HepG2 (cell line): ENCODE data around the gene DYDC2. TPM values are rescaled to one million over a fixed set of nuclear protein-coding genes. Genes with fewer than 3 reads are reported as not detected.

Source experiments
- ATF7-NPFF ChIP-seq: sonication (generic); formaldehyde crosslinking; IDR thresholded peaks from 2 replicates; pipeline ENCODE4 v1.8.1; 2023; ENCODE audit warnings: mild to moderate bottlenecking, low read depth, missing genetic modification reagents, moderate library complexity
- CREB1 ChIP-seq, 2 experiments: fragments of 450-650 bp in 1 of 2; IDR thresholded peaks; 2 replicates each; pipeline ENCODE4 v1.6.1; 2016 to 2017; ENCODE audit warnings: control low read depth in 1 of 2, mild to moderate bottlenecking in 1 of 2, missing compliant biosample characterization in 1 of 2, missing genetic modification characterization in 1 of 2
- MTA1 ChIP-seq: sonication (generic); formaldehyde crosslinking; IDR thresholded peaks from 2 replicates; pipeline ENCODE4 v1.4.0; 2020; ENCODE audit warnings: missing genetic modification reagents, mild to moderate bottlenecking, borderline replicate concordance
- NR1H2 ChIP-seq: sonication (generic); formaldehyde crosslinking; IDR thresholded peaks from 2 replicates; pipeline ENCODE4 v1.8.1; 2022; ENCODE audit warnings: low read depth, missing genetic modification reagents, borderline replicate concordance
- REL ChIP-seq: sonication (generic); formaldehyde crosslinking; conservative IDR thresholded peaks from 2 replicates; pipeline ENCODE4 v1.8.0; 2022; ENCODE audit warnings: mild to moderate bottlenecking, missing genetic modification reagents, moderate library complexity
- RXRB ChIP-seq: IDR thresholded peaks from 2 replicates; pipeline ENCODE4 v1.6.1; 2016; ENCODE audit warnings: borderline replicate concordance, missing genetic modification reagents, missing compliant biosample characterization
- SP2 ChIP-seq: sonication (generic); formaldehyde crosslinking; IDR thresholded peaks from 2 replicates; pipeline ENCODE4 v1.5.1; 2020; ENCODE audit warnings: mild to moderate bottlenecking, missing genetic modification reagents
- SP4 ChIP-seq: sonication (generic); formaldehyde crosslinking; IDR thresholded peaks from 2 replicates; pipeline ENCODE4 v1.8.1; 2023; ENCODE audit warnings: mild to moderate bottlenecking, missing genetic modification reagents
- ZBTB7B ChIP-seq: sonication (generic); formaldehyde crosslinking; IDR thresholded peaks from 2 replicates; pipeline ENCODE4 v1.4.0; 2020; ENCODE audit warnings: missing genetic modification reagents
- ZNF20 ChIP-seq: sonication (generic); formaldehyde crosslinking; IDR thresholded peaks from 2 replicates; pipeline ENCODE4 v1.4.0; 2020; ENCODE audit warnings: mild to moderate bottlenecking, moderate library complexity, missing genetic modification reagents
- ZNF431 ChIP-seq: sonication (generic); formaldehyde crosslinking; IDR thresholded peaks from 2 replicates; pipeline ENCODE4 v1.9.0; 2022; ENCODE audit warnings: missing genetic modification reagents, low read depth, mild to moderate bottlenecking, borderline replicate concordance
- ZNF773 ChIP-seq: sonication (generic); formaldehyde crosslinking; IDR thresholded peaks from 2 replicates; pipeline ENCODE4 v1.4.0; 2020; ENCODE audit warnings: missing genetic modification reagents, borderline replicate concordance
- polyA plus RNA-seq, 8 experiments: library from polyadenylated mRNA; depleted of rRNA in 3 of 8; stranded (reverse) in 7 of 8; unstranded in 1 of 8; fragments of >200 nt; fragmentation: Illumina TruSeq in 4 of 8; extraction: Trizol in 4 of 8; gene quantifications; 2 replicates each; pipeline versions ENCODE4 v1.2.1 to v1.2.3, GENCODE V29; 2011 to 2016; ENCODE audit warnings: low read depth in 4 of 8, missing spikeins in 1 of 8, mixed read lengths in 1 of 8; ENCODE audit not compliant: insufficient read depth in 1 of 8
- total RNA-seq, 5 experiments: library from RNA; depleted of rRNA; stranded (reverse); fragments of >200 nt; fragmentation: Illumina TruSeq; extraction: Trizol; gene quantifications; 2 replicates each; pipeline ENCODE4 v1.2.3, GENCODE V29; 2016; ENCODE audit warnings: low read depth in 1 of 5
- TF ChIP-seq, protein P1 (sequence below): sonication (generic); formaldehyde crosslinking; IDR thresholded peaks from 2 replicates; pipeline ENCODE4 v1.9.0; 2021; ENCODE audit warnings: missing genetic modification reagents, borderline replicate concordance
- TF ChIP-seq, protein P2 (sequence below): IDR thresholded peaks from 2 replicates; pipeline ENCODE4 v1.6.1; 2016
- TF ChIP-seq, protein P3 (sequence below): sonication (generic); formaldehyde crosslinking; conservative IDR thresholded peaks from 2 replicates; pipeline ENCODE4 v1.4.0; 2020; ENCODE audit warnings: missing genetic modification reagents
- TF ChIP-seq, protein P4 (sequence below): fragments of 450-650 bp; IDR thresholded peaks from 2 replicates; pipeline ENCODE4 v1.6.1; 2017; ENCODE audit warnings: mild to moderate bottlenecking

DYDC2 gene
- total and polyA plus RNA-seq, 2 of the 13 experiments (the other 11 are each of a cell fraction or from before 2014, with no cell fraction given), result 0.98 to 2.3 TPM

DNA sequence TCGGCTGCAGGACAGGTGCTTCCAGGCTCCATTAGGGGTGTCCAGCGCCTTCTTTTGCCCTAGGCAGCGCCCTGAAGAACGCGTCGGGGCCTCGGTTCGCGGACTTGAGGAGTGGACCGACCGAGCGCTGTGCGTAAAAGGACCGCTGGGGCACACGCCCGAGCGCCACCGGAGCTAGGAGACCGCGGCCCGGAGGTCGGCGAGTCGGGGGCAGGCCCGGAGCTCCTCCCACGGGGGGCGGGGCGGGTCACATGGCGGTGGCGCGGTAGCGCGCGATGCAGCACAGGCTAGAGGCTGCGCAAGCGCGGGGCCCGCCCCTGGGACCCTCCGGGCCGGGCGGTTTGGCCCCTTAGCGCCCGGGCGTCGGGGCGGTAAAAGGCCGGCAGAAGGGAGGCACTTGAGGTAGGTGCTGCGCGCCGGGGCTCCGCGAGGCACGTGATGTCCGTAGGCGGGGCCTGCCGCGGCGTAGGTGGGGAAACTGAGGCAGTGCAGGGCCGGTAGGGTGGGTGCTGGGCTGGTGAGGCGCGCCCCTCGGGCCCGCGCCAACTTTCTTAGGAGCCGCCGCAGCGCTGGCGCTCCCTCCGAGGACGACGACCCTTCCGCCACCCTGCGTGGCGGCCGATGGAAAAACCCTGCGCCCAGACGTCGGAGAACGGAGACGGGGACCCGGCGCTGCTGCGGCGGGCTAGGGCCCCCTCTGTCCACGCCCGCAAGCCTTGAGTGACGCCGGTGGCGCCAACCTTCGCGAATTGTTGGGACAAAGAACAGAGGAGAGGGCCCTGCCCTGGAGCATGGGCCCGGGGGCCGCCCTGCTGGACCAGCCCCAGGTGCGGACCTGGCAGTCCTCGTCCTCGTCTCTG is 51.9 kb downstream of the DYDC2 start, which contains the start of gene PRXL2A (continued):
- TF ChIP-seq, protein P1, sequence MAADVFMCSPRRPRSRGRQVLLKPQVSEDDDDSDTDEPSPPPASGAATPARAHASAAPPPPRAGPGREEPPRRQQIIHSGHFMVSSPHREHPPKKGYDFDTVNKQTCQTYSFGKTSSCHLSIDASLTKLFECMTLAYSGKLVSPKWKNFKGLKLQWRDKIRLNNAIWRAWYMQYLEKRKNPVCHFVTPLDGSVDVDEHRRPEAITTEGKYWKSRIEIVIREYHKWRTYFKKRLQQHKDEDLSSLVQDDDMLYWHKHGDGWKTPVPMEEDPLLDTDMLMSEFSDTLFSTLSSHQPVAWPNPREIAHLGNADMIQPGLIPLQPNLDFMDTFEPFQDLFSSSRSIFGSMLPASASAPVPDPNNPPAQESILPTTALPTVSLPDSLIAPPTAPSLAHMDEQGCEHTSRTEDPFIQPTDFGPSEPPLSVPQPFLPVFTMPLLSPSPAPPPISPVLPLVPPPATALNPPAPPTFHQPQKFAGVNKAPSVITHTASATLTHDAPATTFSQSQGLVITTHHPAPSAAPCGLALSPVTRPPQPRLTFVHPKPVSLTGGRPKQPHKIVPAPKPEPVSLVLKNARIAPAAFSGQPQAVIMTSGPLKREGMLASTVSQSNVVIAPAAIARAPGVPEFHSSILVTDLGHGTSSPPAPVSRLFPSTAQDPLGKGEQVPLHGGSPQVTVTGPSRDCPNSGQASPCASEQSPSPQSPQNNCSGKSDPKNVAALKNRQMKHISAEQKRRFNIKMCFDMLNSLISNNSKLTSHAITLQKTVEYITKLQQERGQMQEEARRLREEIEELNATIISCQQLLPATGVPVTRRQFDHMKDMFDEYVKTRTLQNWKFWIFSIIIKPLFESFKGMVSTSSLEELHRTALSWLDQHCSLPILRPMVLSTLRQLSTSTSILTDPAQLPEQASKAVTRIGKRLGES, result peak; percentile 57; the same call in 1 of the 2 replicates
- TF ChIP-seq CREB1 (IDR thresholded peaks at IDR 0.05) (0 out of 2 replicates have a peak, but pooled peaks have one; percentile 3), CREB1 (CRISPR knock-in tag; IDR thresholded peaks at IDR 0.05) (no peak), ZNF773 (no peak), NR1H2 (CRISPR knock-in tag) (no peak), SP4 (peak; percentile 45; the same call in 1 of the 2 replicates), SP2 (CRISPR knock-in tag) (no peak; the same call in 1 of the 2 replicates), ZBTB7B (CRISPR knock-in tag) (peak; percentile 90), RXRB (no peak; the same call in 1 of the 2 replicates), MTA1 (CRISPR knock-in tag) (0 out of 2 replicates have a peak, but pooled peaks have one; percentile 81), REL (peak; percentile 47; the same call in 1 of the 2 replicates), ATF7-NPFF (CRISPR knock-in tag) (peak; percentile 61), ZNF431 (0 out of 2 replicates have a peak, but pooled peaks have one; percentile 46), ZNF20 (peak; percentile 31; the same call in 1 of the 2 replicates)
- TF ChIP-seq, protein P2, sequence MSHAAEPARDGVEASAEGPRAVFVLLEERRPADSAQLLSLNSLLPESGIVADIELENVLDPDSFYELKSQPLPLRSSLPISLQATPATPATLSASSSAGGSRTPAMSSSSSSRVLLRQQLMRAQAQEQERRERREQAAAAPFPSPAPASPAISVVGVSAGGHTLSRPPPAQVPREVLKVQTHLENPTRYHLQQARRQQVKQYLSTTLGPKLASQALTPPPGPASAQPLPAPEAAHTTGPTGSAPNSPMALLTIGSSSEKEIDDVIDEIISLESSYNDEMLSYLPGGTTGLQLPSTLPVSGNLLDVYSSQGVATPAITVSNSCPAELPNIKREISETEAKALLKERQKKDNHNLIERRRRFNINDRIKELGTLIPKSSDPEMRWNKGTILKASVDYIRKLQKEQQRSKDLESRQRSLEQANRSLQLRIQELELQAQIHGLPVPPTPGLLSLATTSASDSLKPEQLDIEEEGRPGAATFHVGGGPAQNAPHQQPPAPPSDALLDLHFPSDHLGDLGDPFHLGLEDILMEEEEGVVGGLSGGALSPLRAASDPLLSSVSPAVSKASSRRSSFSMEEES (CRISPR knock-in tag), result peak; percentile 82
- TF ChIP-seq, protein P3, sequence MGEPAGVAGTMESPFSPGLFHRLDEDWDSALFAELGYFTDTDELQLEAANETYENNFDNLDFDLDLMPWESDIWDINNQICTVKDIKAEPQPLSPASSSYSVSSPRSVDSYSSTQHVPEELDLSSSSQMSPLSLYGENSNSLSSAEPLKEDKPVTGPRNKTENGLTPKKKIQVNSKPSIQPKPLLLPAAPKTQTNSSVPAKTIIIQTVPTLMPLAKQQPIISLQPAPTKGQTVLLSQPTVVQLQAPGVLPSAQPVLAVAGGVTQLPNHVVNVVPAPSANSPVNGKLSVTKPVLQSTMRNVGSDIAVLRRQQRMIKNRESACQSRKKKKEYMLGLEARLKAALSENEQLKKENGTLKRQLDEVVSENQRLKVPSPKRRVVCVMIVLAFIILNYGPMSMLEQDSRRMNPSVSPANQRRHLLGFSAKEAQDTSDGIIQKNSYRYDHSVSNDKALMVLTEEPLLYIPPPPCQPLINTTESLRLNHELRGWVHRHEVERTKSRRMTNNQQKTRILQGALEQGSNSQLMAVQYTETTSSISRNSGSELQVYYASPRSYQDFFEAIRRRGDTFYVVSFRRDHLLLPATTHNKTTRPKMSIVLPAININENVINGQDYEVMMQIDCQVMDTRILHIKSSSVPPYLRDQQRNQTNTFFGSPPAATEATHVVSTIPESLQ (CRISPR knock-in tag), result no peak; the same call in 1 of the 2 replicates
- TF ChIP-seq, protein P4, sequence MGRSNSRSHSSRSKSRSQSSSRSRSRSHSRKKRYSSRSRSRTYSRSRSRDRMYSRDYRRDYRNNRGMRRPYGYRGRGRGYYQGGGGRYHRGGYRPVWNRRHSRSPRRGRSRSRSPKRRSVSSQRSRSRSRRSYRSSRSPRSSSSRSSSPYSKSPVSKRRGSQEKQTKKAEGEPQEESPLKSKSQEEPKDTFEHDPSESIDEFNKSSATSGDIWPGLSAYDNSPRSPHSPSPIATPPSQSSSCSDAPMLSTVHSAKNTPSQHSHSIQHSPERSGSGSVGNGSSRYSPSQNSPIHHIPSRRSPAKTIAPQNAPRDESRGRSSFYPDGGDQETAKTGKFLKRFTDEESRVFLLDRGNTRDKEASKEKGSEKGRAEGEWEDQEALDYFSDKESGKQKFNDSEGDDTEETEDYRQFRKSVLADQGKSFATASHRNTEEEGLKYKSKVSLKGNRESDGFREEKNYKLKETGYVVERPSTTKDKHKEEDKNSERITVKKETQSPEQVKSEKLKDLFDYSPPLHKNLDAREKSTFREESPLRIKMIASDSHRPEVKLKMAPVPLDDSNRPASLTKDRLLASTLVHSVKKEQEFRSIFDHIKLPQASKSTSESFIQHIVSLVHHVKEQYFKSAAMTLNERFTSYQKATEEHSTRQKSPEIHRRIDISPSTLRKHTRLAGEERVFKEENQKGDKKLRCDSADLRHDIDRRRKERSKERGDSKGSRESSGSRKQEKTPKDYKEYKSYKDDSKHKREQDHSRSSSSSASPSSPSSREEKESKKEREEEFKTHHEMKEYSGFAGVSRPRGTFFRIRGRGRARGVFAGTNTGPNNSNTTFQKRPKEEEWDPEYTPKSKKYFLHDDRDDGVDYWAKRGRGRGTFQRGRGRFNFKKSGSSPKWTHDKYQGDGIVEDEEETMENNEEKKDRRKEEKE, result no peak
